Prostate gland (tissue), 2 donors: ENCODE measurements around the gene POLR3G.

Source experiments
- CTCF ChIP-seq, 4 experiments: fragments of 200-600 bp in 2 of 4; fragments of 450-650 bp in 2 of 4; sonication (generic) in 2 of 4; IDR thresholded peaks; 1 replicate in 3 of 4; 2 replicates in 1 of 4; pipeline ENCODE4 v1.5.1; 2016 to 2019; ENCODE audit warnings: antibody characterized with exemption in 4 of 4, mild to moderate bottlenecking in 2 of 4, moderate library complexity in 2 of 4
- POLR2A ChIP-seq: fragments of 450-650 bp; IDR thresholded peaks from one replicate; pipeline ENCODE4 v1.6.1; 2016; ENCODE audit warnings: antibody characterized with exemption, mild to moderate bottlenecking
- POLR2AphosphoS5 ChIP-seq: sonication (generic); formaldehyde crosslinking; IDR thresholded peaks from one replicate; pipeline ENCODE4 v1.6.1; 2017; ENCODE audit warnings: antibody characterized with exemption

GRCh38 chr5:90546216-90546837, 71.7 kb downstream of the POLR3G start:
- TF ChIP-seq CTCF (IDR thresholded peaks at IDR 0.05) (no peak), POLR2AphosphoS5 (no peak), POLR2A (no peak)
